ENCODE measurements around the gene UBE3B.

GRCh38 chr12:109513977-109514376, 36.5 kb downstream of the UBE3B start:
- no peak for TF ChIP-seq TAF1 (IDR thresholded peaks at IDR 0.05; ENCODE audit: borderline replicate concordance, low read depth, low read length)
- no peak for TF ChIP-seq POLR2A (IDR thresholded peaks at IDR 0.05; ENCODE audit: low read depth, low read length)
- no peak for TF ChIP-seq POLR2AphosphoS5 (IDR thresholded peaks at IDR 0.05; ENCODE audit: low read depth, low read length)
